Measurements from ENCODE around the gene ZNF516. TPM values are rescaled to one million over a fixed set of nuclear protein-coding genes. Genes with fewer than 3 reads are reported as not detected.

The ZNF516 gene
- total and polyA plus RNA-seq, 7 experiments from 2014 or later = 1.9 to 60.4 (median 21.7) TPM

DNA sequence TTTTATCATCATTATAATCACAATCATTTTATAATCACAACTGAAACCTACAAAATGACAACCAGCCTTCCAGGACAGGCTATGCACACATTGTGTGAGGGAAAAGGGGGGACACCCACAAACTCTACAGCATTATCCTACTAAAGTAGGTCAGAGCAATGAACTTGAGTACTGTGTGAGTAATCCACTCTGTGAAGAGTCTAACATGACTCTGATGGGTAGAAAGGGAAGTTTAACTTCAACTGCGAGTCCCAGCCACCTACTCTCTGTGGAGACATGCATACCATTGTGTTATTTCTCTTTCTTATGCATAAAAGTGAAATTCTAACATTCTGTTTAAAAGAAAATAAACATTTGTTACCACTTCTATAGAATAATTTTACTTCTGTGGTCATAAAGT is 177.9 kb downstream of the ZNF516 start:
- POLR2A ChIA-PET = no interaction called here
- CTCF ChIA-PET = no interaction called here
- Histone ChIP-seq H3K9me3 (ENCODE audit: control insufficient read depth in 2 of 3, low read length in 3 of 3) (no peaks in the 10 kb centered on the region), H3K27ac (ENCODE audit: low read depth, low read length) (no peak overlapping the region), H3K27me3 (ENCODE audit: control insufficient read depth in 2 of 2, insufficient read depth in 2 of 2, low read length in 2 of 2) (no peaks in the 10 kb centered on the region), H3K36me3 (ENCODE audit: control insufficient read depth in 2 of 3, insufficient read depth in 3 of 3, low read length in 3 of 3) (no peaks in the 10 kb centered on the region), H3K4me3 (ENCODE audit: low read length) (no peak overlapping the region), H3K4me1 (ENCODE audit: control insufficient read depth in 2 of 2, insufficient read depth in 2 of 2, low read length in 2 of 2) (no peaks in the 10 kb centered on the region)
- no peak overlapping the region for H3K27ac Mint-ChIP-seq
- no peaks in the 10 kb centered on the region for H3K36me3 Mint-ChIP-seq
- no peak overlapping the region for H3K4me3 Mint-ChIP-seq
- H3K4me1 Mint-ChIP-seq = no peaks in the 10 kb centered on the region
- DNase-seq (no peak), ATAC-seq (no peak)
- peaks cover 0 to 8% (median 4%) of the 10 kb centered on the region in 5 donors for H3K27me3 Mint-ChIP-seq
- H3K9me3 Mint-ChIP-seq = no peaks in the 10 kb centered on the region
- intact Hi-C loops (cut with micrococcal nuclease) = no loop called here

- Histone ChIP-seq H3K27ac (ENCODE audit: low read depth, low read length) (no peak overlapping the region), H3K4me1 (ENCODE audit: control insufficient read depth in 2 of 2, insufficient read depth in 2 of 2, low read length in 2 of 2) (no peaks in the 10 kb centered on the region), H3K9me3 (ENCODE audit: control insufficient read depth in 2 of 3, low read length in 3 of 3) (no peaks in the 10 kb centered on the region), H3K4me3 (ENCODE audit: low read length) (no peak overlapping the region), H3K27me3 (ENCODE audit: control insufficient read depth in 2 of 2, insufficient read depth in 2 of 2, low read length in 2 of 2) (no peaks in the 10 kb centered on the region), H3K36me3 (ENCODE audit: control insufficient read depth in 2 of 3, insufficient read depth in 3 of 3, low read length in 3 of 3) (no peaks in the 10 kb centered on the region)
- Mint-ChIP-seq H3K36me3 (no peaks in the 10 kb centered on the region), H3K27ac (peak overlapping the region in 1 of 9 donors; percentile 8), H3K4me1 (no peaks in the 10 kb centered on the region), H3K4me3 (no peak overlapping the region), H3K9me3 (peaks cover 0 to 2% (median 0%) of the 10 kb centered on the region in 11 donors), H3K27me3 (peaks cover 0 to 8% (median 4%) of the 10 kb centered on the region in 5 donors)
- ChIA-PET POLR2A (no interaction called here), CTCF (interaction anchor here (0.7 kb wide), 1 partner anchor 955 kb away, joined by 3 read pairs; no protein-coding TSS in a partner anchor)
- DNase-seq (no peak), ATAC-seq (no peak)
- intact Hi-C loops (cut with micrococcal nuclease) = no loop called here
These were observed 179.3 kb downstream of the ZNF516 start for GRCh38 chr18:76315722-76316230.

- no peak overlapping the region for H3K27ac Mint-ChIP-seq
- DNase-seq (no peak), ATAC-seq (no peak)
- CTCF ChIA-PET = no interaction called here
- H3K27me3 Mint-ChIP-seq = peaks cover 0 to 8% (median 0%) of the 10 kb centered on the region in 5 donors
- Histone ChIP-seq H3K27ac (ENCODE audit: low read depth, low read length) (no peak overlapping the region), H3K27me3 (ENCODE audit: control insufficient read depth in 2 of 2, insufficient read depth in 2 of 2, low read length in 2 of 2) (no peaks in the 10 kb centered on the region), H3K9me3 (ENCODE audit: control insufficient read depth in 2 of 3, low read length in 3 of 3) (no peaks in the 10 kb centered on the region), H3K36me3 (ENCODE audit: control insufficient read depth in 2 of 3, insufficient read depth in 3 of 3, low read length in 3 of 3) (no peaks in the 10 kb centered on the region), H3K4me1 (ENCODE audit: control insufficient read depth in 2 of 2, insufficient read depth in 2 of 2, low read length in 2 of 2) (no peaks in the 10 kb centered on the region), H3K4me3 (ENCODE audit: low read length) (no peak overlapping the region)
- POLR2A ChIA-PET = no interaction called here
- H3K4me3 Mint-ChIP-seq = no peak overlapping the region
- peaks cover 0 to 3% (median 0%) of the 10 kb centered on the region in 5 donors for H3K36me3 Mint-ChIP-seq
- intact Hi-C loops (cut with micrococcal nuclease) = no loop called here
- H3K9me3 Mint-ChIP-seq = peaks cover 0 to 2% (median 0%) of the 10 kb centered on the region in 11 donors
- H3K4me1 Mint-ChIP-seq = no peaks in the 10 kb centered on the region
These were observed 180.5 kb downstream of the ZNF516 start for GRCh38 chr18:76314496-76314895.

DNA sequence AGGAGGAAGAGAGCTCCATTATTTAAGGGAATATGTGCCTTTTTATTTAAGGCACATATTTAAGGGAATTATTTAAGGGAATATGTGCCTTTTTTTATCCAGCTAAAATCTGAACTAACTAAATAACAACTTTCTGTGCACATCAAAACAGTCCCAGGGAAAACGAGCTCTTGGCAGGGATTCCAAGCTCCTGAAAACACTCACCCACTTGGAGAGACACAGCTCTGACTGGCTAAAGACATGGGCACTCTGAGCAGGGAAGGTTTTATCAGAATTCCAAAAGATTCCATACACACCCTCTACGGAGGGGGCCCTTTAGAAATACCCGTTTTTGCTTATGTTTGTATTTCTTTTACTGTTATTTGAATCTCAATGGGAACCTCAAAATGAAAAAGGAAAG is 181.0 kb downstream of the ZNF516 start:
- no peaks in the 10 kb centered on the region for H3K27me3 ChIP-seq (ENCODE audit: control insufficient read depth in 2 of 2, insufficient read depth in 2 of 2, low read length in 2 of 2)
- no peaks in the 10 kb centered on the region for H3K9me3 ChIP-seq (ENCODE audit: control insufficient read depth in 2 of 3, low read length in 3 of 3)
- Mint-ChIP-seq H3K4me1 (no peaks in the 10 kb centered on the region), H3K27ac (no peak overlapping the region), H3K36me3 (peaks cover 0 to 3% (median 0%) of the 10 kb centered on the region in 5 donors), H3K27me3 (peaks cover 0 to 8% (median 0%) of the 10 kb centered on the region in 5 donors), H3K9me3 (peaks cover 0 to 2% (median 0%) of the 10 kb centered on the region in 11 donors), H3K4me3 (no peak overlapping the region)
- H3K4me1 ChIP-seq (ENCODE audit: control insufficient read depth in 2 of 2, insufficient read depth in 2 of 2, low read length in 2 of 2) = no peaks in the 10 kb centered on the region
- CTCF ChIA-PET = no interaction called here
- intact Hi-C loops (cut with micrococcal nuclease) = no loop called here
- no peak overlapping the region for H3K27ac ChIP-seq (ENCODE audit: low read depth, low read length)
- H3K4me3 ChIP-seq (ENCODE audit: low read length) = no peak overlapping the region
- H3K36me3 ChIP-seq (ENCODE audit: control insufficient read depth in 2 of 3, insufficient read depth in 3 of 3, low read length in 3 of 3) = no peaks in the 10 kb centered on the region
- POLR2A ChIA-PET = no interaction called here
- ATAC-seq (no peak), DNase-seq (no peak)

All from naive thymus-derived CD4-positive, alpha-beta T cell (primary cell).